ENCODE data around the gene FAU.

Gene FAU

GRCh38 chr11:65071907-65072630 is 49.9 kb downstream of the FAU start:
- no peak for DNase-seq
